Measurements from ENCODE around the gene CGB7. TPM values are rescaled to one million over a fixed set of nuclear protein-coding genes. Genes with fewer than 3 reads are reported as not detected.
A peak's percentile ranks its signal among the peaks of the same experiment; 100 is the strongest.

Gene CGB7
- total and polyA plus RNA-seq, 2 of the 13 experiments (the other 11 are each of a cell fraction or from before 2014, with no cell fraction given) = 0.07 TPM; not detected in 1

GRCh38 chr19:49020931-49021895, 36.3 kb downstream of the CGB7 start (continued):
- TF ChIP-seq CREB1 (IDR thresholded peaks at IDR 0.05) = 0 out of 2 replicates have a peak, but pooled peaks have one; percentile 15
- no peak for TF ChIP-seq CREB1 (CRISPR knock-in tag; IDR thresholded peaks at IDR 0.05)
- TF ChIP-seq ZNF263 (CRISPR knock-in tag; IDR thresholded peaks at IDR 0.05) = no peak
- no peak for TF ChIP-seq AFF4 (CRISPR knock-in tag; IDR thresholded peaks at IDR 0.05)
- TF ChIP-seq FOSL2 (CRISPR knock-in tag; IDR thresholded peaks at IDR 0.05) = peak; percentile 64
- TF ChIP-seq NFIC (IDR thresholded peaks at IDR 0.05; ENCODE audit: low read length) = no peak
- no peak for TF ChIP-seq ZNF441 (CRISPR knock-in tag; IDR thresholded peaks at IDR 0.05; ENCODE audit: borderline replicate concordance)
- TF ChIP-seq SNAI1 (CRISPR knock-in tag; IDR thresholded peaks at IDR 0.05; ENCODE audit: borderline replicate concordance) = no peak
- TF ChIP-seq RBFOX2 (IDR thresholded peaks at IDR 0.05; ENCODE audit: low read depth, low read length) = no peak
- TF ChIP-seq REXO4 (CRISPR knock-in tag; IDR thresholded peaks at IDR 0.05; ENCODE audit: borderline replicate concordance) = no peak
- no peak for TF ChIP-seq TBX2 (CRISPR knock-in tag; IDR thresholded peaks at IDR 0.05; ENCODE audit: borderline replicate concordance)
- TF ChIP-seq ATF7-NPFF (CRISPR knock-in tag; IDR thresholded peaks at IDR 0.05; ENCODE audit: low read depth) = no peak
- 0 out of 2 replicates have a peak, but pooled peaks have one; percentile 11 for TF ChIP-seq FOXP1 (IDR thresholded peaks at IDR 0.05)
- no peak for TF ChIP-seq FOXP1 (CRISPR knock-in tag; IDR thresholded peaks at IDR 0.05)
- no peak for TF ChIP-seq NFATC3 (CRISPR knock-in tag; IDR thresholded peaks at IDR 0.05)
- peak; percentile 10; the same call in 1 of the 2 replicates for TF ChIP-seq MNT (IDR thresholded peaks at IDR 0.05)
- no peak for TF ChIP-seq MAX (IDR thresholded peaks at IDR 0.05)
- no peak for TF ChIP-seq ZBTB14 (CRISPR knock-in tag; IDR thresholded peaks at IDR 0.05)
- no peak for TF ChIP-seq ZNF160 (CRISPR knock-in tag; IDR thresholded peaks at IDR 0.05)
- no peak for TF ChIP-seq HES4 (CRISPR knock-in tag; IDR thresholded peaks at IDR 0.05; ENCODE audit: borderline replicate concordance)
- TF ChIP-seq ZNF607 (CRISPR knock-in tag; IDR thresholded peaks at IDR 0.05; ENCODE audit: borderline replicate concordance) = no peak
